Esophagus squamous epithelium (tissue), 4 donors: ENCODE measurements around the gene TRAPPC6A.

Experiments
- CTCF ChIP-seq, 6 experiments: fragments of 450-650 bp in 4 of 6; fragments of 200-600 bp in 2 of 6; sonication (generic) in 2 of 6; IDR thresholded peaks; one replicate each; pipeline ENCODE4 v1.5.1; 2016 to 2019; ENCODE audit warnings: antibody characterized with exemption in 6 of 6, mild to moderate bottlenecking in 4 of 6, moderate library complexity in 4 of 6
- POLR2A ChIP-seq, 4 donors: fragments of 450-650 bp; IDR thresholded peaks; one replicate each; pipeline ENCODE4 v1.6.1; 2017; ENCODE audit warnings: antibody characterized with exemption in 4 of 4, mild to moderate bottlenecking in 4 of 4, moderate library complexity in 3 of 4

GRCh38 chr19:45123440-45123850, 54.6 kb downstream of the TRAPPC6A start:
- no peak for TF ChIP-seq CTCF (IDR thresholded peaks at IDR 0.05)
- no peak for TF ChIP-seq POLR2A (IDR thresholded peaks at IDR 0.05)
